ENCODE data around the gene ACP6. TPM values are rescaled to one million over a fixed set of nuclear protein-coding genes. Genes with fewer than 3 reads are reported as not detected.
"Not testable (repeated sequence)": the region's sequence is repeated elsewhere in the genome, so short reads cannot be mapped to it uniquely, and the experiment has no call there.

ACP6 gene
- total and polyA plus RNA-seq, 2 donors (not counting 3 experiments of a cell fraction or from before 2014, with no cell fraction given): 7.1 to 9.4 TPM

- H2AFZ ChIP-seq (ENCODE audit: low read depth, low read length): no peak overlapping the region
- no peaks in the 10 kb centered on the region for H3K9me3 ChIP-seq (replicated peaks; ENCODE audit: control insufficient read depth, insufficient read depth, low read length)
- CTCF ChIA-PET: no interaction called here
- dilution Hi-C loops (cut with MboI; ENCODE audit: extremely low pct_ligation_motif_present, low sequenced_read_pairs): no loop called here
- TF ChIP-seq JUN (IDR thresholded peaks at IDR 0.05; ENCODE audit: borderline replicate concordance, insufficient read depth, insufficient read length, low read depth) (no peak), FOS (IDR thresholded peaks at IDR 0.05; ENCODE audit: borderline replicate concordance, insufficient read depth, low read length) (no peak), POLR2A (IDR thresholded peaks at IDR 0.05; ENCODE audit: low read depth, low read length) (no peak), CTCF (IDR thresholded peaks at IDR 0.05; ENCODE audit: extremely low read depth in 1 of 2, insufficient read depth in 1 of 2, low read depth in 1 of 2, low read length in 2 of 2) (no peak), MAX (IDR thresholded peaks at IDR 0.05; ENCODE audit: insufficient read depth, insufficient read length) (no peak), GATA2 (IDR thresholded peaks at IDR 0.05; ENCODE audit: insufficient read depth, insufficient read length, low read depth, low read length) (no peak), MYC (IDR thresholded peaks at IDR 0.05; ENCODE audit: low read depth, low read length) (no peak), POLR2AphosphoS5 (IDR thresholded peaks at IDR 0.05; ENCODE audit: insufficient read depth, low read depth, low read length) (no peak), EZH2 (IDR thresholded peaks at IDR 0.05; ENCODE audit: borderline replicate concordance, low read depth, low read length, severe bottlenecking) (no peak)
- no peaks in the 10 kb centered on the region for H3K4me1 ChIP-seq (ENCODE audit: control insufficient read depth, extremely low read depth, insufficient read depth, low read length)
- peaks cover 0 to 6% of the 10 kb centered on the region in 2 experiments for H3K27me3 ChIP-seq (ENCODE audit: control insufficient read depth in 2 of 2, insufficient read depth in 2 of 2, low read length in 2 of 2)
- intact Hi-C loops (cut with micrococcal nuclease): no loop called here
- H3K4me2 ChIP-seq (ENCODE audit: insufficient read depth, low read length): no peak overlapping the region
- no TSS peak for BruUV-seq (replicated peaks)
- H3K4me3 ChIP-seq (replicated peaks in 1 of 3; ENCODE audit: insufficient read depth in 1 of 3, low read depth in 1 of 3, low read length in 3 of 3): no peak overlapping the region
- POLR2A ChIA-PET: no interaction called here
- no peaks in the 10 kb centered on the region for H4K20me1 ChIP-seq (replicated peaks; ENCODE audit: control insufficient read depth, extremely low read depth, insufficient read depth, low read length)
- H3K9me1 ChIP-seq (replicated peaks; ENCODE audit: control insufficient read depth, extremely low read depth, insufficient read depth, low read length): no peaks in the 10 kb centered on the region
- H3K9ac ChIP-seq (replicated peaks; ENCODE audit: extremely low read depth, insufficient read depth, low read length): no peak overlapping the region
- FAIRE-seq (no peak), DNase-seq (ENCODE audit: low read depth, low spot score) (no peak)
- no peaks in the 10 kb centered on the region for H3K79me2 ChIP-seq (ENCODE audit: control insufficient read depth, insufficient read depth, low read length)
- no peaks in the 10 kb centered on the region for H3K36me3 ChIP-seq (ENCODE audit: control insufficient read depth in 2 of 2, extremely low read depth in 1 of 2, insufficient read depth in 2 of 2, low read length in 2 of 2)
- H3K27ac ChIP-seq (ENCODE audit: insufficient read depth, low read depth, low read length): no peak overlapping the region
Measured at GRCh38 chr1:147683163-147683763, 12.9 kb upstream of the ACP6 start.

- H3K4me2 ChIP-seq (ENCODE audit: insufficient read depth, low read length); H3K36me3 ChIP-seq (ENCODE audit: control insufficient read depth in 2 of 2, extremely low read depth in 1 of 2, insufficient read depth in 2 of 2, low read length in 2 of 2); H3K9me1 ChIP-seq (replicated peaks; ENCODE audit: control insufficient read depth, extremely low read depth, insufficient read depth, low read length); H3K79me2 ChIP-seq (ENCODE audit: control insufficient read depth, insufficient read depth, low read length); H3K9ac ChIP-seq (replicated peaks; ENCODE audit: extremely low read depth, insufficient read depth, low read length); H4K20me1 ChIP-seq (replicated peaks; ENCODE audit: control insufficient read depth, extremely low read depth, insufficient read depth, low read length); H2AFZ ChIP-seq (ENCODE audit: low read depth, low read length); H3K4me3 ChIP-seq (replicated peaks in 1 of 3; ENCODE audit: insufficient read depth in 1 of 3, low read depth in 1 of 3, low read length in 3 of 3); CTCF ChIA-PET; BruUV-seq (replicated peaks); H3K27ac ChIP-seq (ENCODE audit: insufficient read depth, low read depth, low read length); FAIRE-seq; POLR2A ChIA-PET; H3K27me3 ChIP-seq (ENCODE audit: control insufficient read depth in 2 of 2, insufficient read depth in 2 of 2, low read length in 2 of 2); H3K9me3 ChIP-seq (replicated peaks; ENCODE audit: control insufficient read depth, insufficient read depth, low read length); intact Hi-C loops (cut with micrococcal nuclease); DNase-seq (ENCODE audit: low read depth, low spot score); dilution Hi-C loops (cut with MboI; ENCODE audit: extremely low pct_ligation_motif_present, low sequenced_read_pairs): not testable (repeated sequence)
- peaks cover 13% of the 10 kb centered on the region for H3K4me1 ChIP-seq (ENCODE audit: control insufficient read depth, extremely low read depth, insufficient read depth, low read length)
Measured at GRCh38 chr1:147680608-147681235, 10.4 kb upstream of the ACP6 start.
